Brain microvascular endothelial cell (primary cell): ENCODE data around the gene TTYH3.

ENCODE experiments used
- DNase-seq: peaks from one replicate; pipeline ENCODE4 v3.0.0-alpha.2; 2020
- H3K27ac ChIP-seq: fragments of 250-450 bp; sonication (Bioruptor Pico); 2 replicates; pipeline ENCODE4 v1.5.1; 2020; ENCODE audit warnings: mild to moderate bottlenecking, moderate library complexity
- H3K27me3 ChIP-seq: fragments of 250-450 bp; sonication (Bioruptor Pico); replicated peaks from 2 replicates; pipeline ENCODE4 v1.5.1; 2020; ENCODE audit warnings: mild to moderate bottlenecking
- H3K36me3 ChIP-seq: fragments of 250-450 bp; sonication (Bioruptor Pico); replicated peaks from 2 replicates; pipeline ENCODE4 v1.5.1; 2020; ENCODE audit warnings: mild to moderate bottlenecking
- H3K4me3 ChIP-seq: 2 replicates; pipeline ENCODE4 v1.5.1; 2011; ENCODE audit warnings: low read depth, mild to moderate bottlenecking, control low read depth, low read length, moderate library complexity
- in situ Hi-C: cut with HindIII; loops from 2 replicates; pipeline ENCODE4 v1.10.0; 2017; ENCODE audit warnings: low sequenced_read_pairs, low pct_ligation_motif_present
- TF ChIP-seq, protein P1 (sequence below): IDR thresholded peaks from 2 replicates; pipeline ENCODE4 v1.5.1; 2011; ENCODE audit warnings: low read depth, mild to moderate bottlenecking, moderate library complexity, low read length, control low read depth, inconsistent platforms; ENCODE audit errors: missing control alignments

The TTYH3 gene

GRCh38 chr7:2680256-2680655 is 48.5 kb downstream of the TTYH3 start:
- no peak overlapping the region for H3K27ac ChIP-seq
- H3K27me3 ChIP-seq, result no peaks in the 10 kb centered on the region
- no peak for DNase-seq
- no peaks in the 10 kb centered on the region for H3K36me3 ChIP-seq
- TF ChIP-seq, protein P1, sequence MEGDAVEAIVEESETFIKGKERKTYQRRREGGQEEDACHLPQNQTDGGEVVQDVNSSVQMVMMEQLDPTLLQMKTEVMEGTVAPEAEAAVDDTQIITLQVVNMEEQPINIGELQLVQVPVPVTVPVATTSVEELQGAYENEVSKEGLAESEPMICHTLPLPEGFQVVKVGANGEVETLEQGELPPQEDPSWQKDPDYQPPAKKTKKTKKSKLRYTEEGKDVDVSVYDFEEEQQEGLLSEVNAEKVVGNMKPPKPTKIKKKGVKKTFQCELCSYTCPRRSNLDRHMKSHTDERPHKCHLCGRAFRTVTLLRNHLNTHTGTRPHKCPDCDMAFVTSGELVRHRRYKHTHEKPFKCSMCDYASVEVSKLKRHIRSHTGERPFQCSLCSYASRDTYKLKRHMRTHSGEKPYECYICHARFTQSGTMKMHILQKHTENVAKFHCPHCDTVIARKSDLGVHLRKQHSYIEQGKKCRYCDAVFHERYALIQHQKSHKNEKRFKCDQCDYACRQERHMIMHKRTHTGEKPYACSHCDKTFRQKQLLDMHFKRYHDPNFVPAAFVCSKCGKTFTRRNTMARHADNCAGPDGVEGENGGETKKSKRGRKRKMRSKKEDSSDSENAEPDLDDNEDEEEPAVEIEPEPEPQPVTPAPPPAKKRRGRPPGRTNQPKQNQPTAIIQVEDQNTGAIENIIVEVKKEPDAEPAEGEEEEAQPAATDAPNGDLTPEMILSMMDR, result no peak
- H3K4me3 ChIP-seq, result no peak overlapping the region
- in situ Hi-C loops, result no loop called here

DNA sequence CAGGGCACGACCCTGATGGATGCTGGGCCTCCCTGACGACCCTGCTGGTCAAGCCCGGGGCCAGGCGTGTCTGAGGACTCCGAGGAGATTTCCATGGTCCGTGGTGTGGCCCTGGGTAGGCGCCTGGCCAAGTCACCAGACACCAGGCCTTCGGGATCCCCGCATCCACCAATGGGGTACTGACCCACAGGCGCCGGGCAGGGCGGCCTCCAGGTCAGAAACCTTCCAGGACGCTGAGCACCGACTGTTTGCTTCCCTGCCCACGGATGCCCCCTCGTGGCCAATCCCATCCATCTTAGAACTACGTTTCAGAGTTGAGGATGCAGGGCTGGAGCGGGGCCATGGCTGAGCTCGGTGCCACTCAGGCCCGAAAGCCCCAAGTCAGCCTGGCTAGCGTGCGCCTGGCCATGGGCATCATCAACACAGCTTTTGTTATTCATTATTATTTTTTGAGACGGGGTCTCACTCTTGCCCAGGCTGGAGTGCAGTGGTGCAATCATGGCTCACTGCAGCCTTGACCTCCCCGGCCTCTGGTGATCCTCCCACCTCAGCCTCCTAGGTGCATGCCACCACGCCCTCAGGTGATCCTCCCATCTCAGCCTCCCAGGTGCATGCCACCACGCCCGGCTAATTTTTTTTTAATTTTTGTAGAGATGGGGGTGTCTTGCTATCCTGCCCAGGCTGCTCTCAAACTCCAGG is 49.2 kb downstream of the TTYH3 start:
- TF ChIP-seq, protein P1, result peak; percentile 85
- in situ Hi-C loops, result no loop called here
- no peak overlapping the region for H3K27ac ChIP-seq
- H3K36me3 ChIP-seq, result no peaks in the 10 kb centered on the region
- H3K27me3 ChIP-seq, result no peaks in the 10 kb centered on the region
- H3K4me3 ChIP-seq, result no peak overlapping the region
- DNase-seq, result peak; percentile 53

DNA sequence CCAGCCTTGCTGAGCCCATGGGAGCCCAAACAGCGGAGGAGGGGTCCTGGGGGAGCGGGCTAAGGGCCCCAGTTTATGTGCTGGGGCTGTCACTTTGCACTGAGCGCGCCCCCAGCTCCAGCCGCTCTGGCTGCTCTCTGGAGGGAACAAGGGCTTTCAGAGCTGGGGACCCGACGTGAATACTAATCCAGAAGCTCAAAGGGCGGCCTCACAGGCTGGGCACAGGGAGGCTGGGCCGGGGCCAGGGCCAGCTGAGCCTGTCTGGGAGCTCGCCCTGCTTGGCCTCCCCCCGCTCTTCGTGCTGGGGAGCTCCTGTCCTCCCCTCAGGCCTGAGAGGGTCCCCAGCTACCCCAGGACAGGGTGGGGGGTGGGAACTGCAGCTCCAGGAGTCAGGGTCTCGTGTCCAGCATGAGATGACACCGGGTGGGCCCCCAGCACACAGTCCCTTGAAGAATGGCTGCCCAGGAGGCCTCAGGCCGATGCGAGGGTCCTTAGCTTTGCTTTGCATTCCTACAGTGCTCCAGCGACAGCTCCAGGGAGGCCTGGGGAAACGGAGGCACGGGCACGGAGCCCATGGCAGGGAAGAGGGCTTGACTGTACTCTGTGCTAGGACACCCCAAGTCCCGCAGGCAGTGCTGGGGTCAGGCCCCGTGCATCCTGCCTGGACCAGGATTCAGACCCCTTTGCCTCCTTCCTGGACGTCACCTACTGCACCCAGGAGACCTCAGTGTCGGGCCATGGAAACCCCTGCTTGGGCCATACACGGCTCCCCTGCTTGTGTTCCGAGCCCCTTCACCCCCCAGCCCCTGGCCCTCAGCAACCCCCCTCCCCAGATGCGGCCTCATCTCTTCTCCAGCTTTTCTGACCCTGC is 50.4 kb downstream of the TTYH3 start:
- in situ Hi-C loops, result no loop called here
- TF ChIP-seq, protein P1, result no peak
- Histone ChIP-seq H3K36me3 (no peaks in the 10 kb centered on the region), H3K4me3 (no peak overlapping the region), H3K27ac (no peak overlapping the region), H3K27me3 (no peaks in the 10 kb centered on the region)
- no peak for DNase-seq

GRCh38 chr7:2684501-2684900 is 52.7 kb downstream of the TTYH3 start:
- DNase-seq, result no peak
- in situ Hi-C loops, result no loop called here
- TF ChIP-seq, protein P1, result no peak
- Histone ChIP-seq H3K36me3 (no peaks in the 10 kb centered on the region), H3K27ac (no peak overlapping the region), H3K27me3 (peaks cover 6% of the 10 kb centered on the region), H3K4me3 (no peak overlapping the region)

DNA sequence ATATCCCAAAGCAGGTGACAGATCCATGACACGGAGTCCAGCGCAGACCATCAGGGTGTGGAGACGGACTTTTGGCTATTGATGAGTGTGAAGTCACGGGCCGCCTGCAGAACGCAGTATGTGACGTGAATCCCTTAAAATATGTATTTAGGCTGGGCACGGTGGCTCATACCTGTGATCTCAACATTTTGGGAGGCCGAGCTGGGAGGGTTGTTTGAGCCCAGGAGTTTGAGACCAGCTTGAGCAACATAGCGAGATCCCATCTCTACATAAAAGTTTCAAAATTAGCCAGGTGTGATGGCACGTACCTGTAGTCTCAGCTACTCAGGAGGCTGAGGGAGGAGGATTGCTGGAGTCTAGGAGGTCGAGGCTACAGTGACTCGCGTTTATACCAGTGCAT is 54.3 kb downstream of the TTYH3 start:
- no peak overlapping the region for H3K27ac ChIP-seq
- H3K36me3 ChIP-seq, result no peaks in the 10 kb centered on the region
- H3K4me3 ChIP-seq, result no peak overlapping the region
- no peak for DNase-seq
- H3K27me3 ChIP-seq, result peaks cover 6% of the 10 kb centered on the region
- in situ Hi-C loops, result no loop called here
- TF ChIP-seq, protein P1, result no peak
